Suppressor macrophage (primary cell): Measurements from ENCODE around the gene ZBTB34.
A peak's percentile ranks its signal among the peaks of the same experiment; 100 is the strongest.
"Not testable (repeated sequence)": the region's sequence is repeated elsewhere in the genome, so short reads cannot be mapped to it uniquely, and the experiment has no call there.

ENCODE experiments used
- DNase-seq, 4 experiments: peaks; one replicate each; pipeline ENCODE4 v3.0.0-alpha.2; 2020 to 2022
- total RNA-seq, 17 experiments: gene quantifications; one replicate each; lab custom pipeline; 2026; ENCODE audit warnings: mixed read lengths in 6 of 17, inconsistent platforms in 3 of 17; lab: John Stamatoyannopoulos, UW

The ZBTB34 gene, protein sequence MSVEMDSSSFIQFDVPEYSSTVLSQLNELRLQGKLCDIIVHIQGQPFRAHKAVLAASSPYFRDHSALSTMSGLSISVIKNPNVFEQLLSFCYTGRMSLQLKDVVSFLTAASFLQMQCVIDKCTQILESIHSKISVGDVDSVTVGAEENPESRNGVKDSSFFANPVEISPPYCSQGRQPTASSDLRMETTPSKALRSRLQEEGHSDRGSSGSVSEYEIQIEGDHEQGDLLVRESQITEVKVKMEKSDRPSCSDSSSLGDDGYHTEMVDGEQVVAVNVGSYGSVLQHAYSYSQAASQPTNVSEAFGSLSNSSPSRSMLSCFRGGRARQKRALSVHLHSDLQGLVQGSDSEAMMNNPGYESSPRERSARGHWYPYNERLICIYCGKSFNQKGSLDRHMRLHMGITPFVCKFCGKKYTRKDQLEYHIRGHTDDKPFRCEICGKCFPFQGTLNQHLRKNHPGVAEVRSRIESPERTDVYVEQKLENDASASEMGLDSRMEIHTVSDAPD
- total RNA-seq, result 11.9 to 58.4 (median 30.7) reads per million in 17 experiments

DNA sequence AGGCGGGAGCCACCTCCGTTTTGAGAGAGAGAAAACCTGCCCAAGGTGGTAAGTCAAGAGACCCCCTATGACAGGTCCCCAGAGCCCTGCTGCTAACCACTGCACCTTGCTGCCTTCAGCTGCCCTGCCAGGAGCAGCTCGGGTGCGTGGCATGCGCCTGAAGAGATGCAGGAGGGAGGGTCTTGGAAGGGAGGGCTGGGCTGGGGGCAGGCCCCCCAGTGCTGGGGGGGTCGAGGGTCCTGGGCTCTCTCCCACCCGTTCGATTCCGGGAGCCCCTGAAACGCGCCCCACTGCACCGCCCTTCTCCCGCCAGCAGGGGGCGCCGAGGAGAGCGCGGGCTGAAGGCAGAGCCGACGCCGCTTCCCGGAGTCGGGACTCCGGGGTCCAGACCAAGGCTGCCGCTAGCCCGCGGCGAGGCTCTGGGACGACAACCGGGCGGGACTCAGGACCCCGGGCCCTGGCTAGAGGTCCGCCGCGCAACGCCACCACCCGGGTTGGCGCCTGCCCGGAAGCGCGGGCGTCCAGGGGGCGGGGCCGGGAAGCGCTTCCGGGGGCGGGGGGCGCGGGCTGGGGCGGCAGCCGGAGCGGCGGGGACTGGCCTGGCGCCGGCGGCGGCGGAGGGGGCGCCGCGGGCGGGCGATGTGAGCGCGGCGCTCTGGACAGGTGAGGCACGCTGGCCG, at the start of gene ZBTB34:
Gene ZBTB34, plus strand, starts transcription at position 563 of the 680 bp plus-strand sequence. CDS start 18,761 bp downstream, outside the sequence.
- peak; percentile 62 to 89 (median 81) for DNase-seq

DNA sequence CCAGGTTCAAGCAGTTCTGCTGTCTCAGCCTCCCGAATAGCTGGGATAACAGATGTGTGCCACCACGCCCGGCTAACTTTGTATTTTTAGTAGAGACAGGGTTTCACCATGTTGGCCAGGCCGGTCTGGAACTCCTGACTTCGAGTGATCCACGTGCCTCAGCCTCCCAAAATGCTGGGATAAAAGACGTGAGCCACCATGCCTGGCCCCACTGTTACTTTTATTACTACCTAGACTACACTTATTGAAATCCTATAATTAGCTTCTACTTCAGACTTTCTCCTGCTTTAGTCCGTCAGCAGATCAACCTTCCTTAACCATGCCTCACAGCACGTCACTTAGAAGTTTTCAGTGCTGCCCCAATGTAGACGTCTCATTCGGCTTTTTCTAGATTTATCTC, 47.4 kb upstream of the ZBTB34 start:
- DNase-seq, result no peak

DNA sequence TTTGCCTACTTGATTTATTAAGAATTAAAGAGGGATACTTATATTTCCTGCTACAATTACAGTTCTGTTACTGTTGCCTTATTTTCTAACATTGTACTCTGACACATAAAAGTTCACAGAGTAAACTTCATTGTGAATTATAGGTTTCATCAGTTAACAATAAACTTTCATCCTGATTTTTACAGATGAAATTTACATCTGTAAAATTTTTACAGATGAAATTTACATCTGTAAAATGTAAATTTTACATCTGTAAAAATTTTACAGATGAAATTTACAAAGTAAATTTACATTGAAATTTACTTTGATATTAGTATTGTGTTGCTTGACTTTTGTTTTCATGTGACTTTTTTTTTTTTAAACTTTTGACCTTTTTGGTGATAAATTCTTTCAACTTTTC, 46.3 kb upstream of the ZBTB34 start:
- DNase-seq, result no peak

DNA sequence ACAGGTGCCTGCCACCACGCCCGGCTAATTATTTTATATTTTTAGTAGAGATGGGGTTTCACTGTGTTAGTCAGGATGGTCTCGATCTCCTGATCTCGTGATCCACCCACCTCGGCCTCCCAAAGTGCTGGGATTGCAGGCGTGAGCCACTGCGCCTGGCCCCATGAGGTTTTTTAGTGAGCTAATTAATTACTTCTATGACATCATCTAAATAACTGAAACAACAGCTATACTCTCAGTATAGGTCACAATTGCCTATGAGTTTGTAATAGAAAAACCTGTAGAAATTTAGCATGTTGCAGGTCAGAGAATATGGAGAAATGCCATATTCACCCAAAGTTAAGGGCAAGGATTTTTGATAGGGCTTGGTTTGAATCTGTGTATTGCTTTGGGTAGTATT, 42.8 kb upstream of the ZBTB34 start:
- DNase-seq, result not testable (repeated sequence)

DNA sequence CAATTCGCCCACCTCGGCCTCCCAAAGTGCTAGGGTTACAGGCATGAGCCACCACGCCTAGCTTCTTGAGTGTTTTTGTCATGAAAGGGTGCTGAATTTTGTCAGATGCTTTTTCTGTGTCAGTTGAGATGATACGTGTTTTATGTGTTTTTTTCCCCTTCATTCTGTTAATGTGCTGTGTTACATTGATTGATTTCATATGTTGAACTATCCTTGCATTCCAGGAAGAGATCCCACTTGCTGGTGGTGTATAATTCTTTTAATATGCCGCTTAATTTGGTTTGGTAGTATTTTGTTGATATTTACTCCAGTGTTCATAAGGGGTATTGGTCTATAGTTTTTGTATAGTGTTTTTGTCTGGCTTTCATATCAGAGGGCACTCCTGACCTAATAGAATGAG, 42.0 kb upstream of the ZBTB34 start:
- no peak for DNase-seq

DNA sequence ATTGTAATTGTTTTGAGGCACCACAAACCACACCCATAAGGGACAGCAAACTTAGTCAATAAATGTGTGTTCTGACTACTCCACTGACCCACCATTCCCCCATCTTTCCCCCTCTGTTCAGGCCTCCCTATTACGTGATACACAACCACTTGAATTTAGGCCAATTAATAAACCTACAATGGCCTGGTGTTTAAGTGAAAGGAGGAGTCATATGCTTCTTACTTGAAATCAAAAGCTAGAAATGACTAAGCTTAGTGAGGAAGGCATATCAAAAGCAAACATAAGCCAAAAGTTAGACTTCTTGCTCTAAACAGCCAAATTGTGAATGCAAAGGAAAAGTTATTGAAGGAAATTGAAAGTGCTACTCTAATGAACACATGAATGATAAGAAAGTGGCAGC, 41.0 kb upstream of the ZBTB34 start:
- no peak for DNase-seq

DNA sequence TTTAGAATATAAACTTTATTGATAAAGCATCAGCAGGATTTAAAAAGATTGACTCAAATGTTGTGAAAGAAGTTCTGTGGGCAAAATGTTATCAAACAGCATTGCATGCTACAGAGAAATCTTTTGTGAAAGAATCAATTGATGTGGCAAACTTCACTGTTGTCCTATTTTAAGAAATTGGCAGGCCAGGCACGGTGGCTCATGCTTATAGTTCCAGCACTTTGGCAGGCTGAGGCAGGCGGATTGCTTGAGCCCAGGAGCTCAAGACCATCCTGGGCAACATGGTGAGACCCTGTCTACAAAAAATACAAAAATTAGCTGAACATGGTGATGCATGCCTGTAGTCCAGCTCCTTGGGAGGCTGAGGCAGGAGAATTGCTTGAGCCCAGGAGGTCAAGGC, 38.2 kb upstream of the ZBTB34 start:
- no peak for DNase-seq

DNA sequence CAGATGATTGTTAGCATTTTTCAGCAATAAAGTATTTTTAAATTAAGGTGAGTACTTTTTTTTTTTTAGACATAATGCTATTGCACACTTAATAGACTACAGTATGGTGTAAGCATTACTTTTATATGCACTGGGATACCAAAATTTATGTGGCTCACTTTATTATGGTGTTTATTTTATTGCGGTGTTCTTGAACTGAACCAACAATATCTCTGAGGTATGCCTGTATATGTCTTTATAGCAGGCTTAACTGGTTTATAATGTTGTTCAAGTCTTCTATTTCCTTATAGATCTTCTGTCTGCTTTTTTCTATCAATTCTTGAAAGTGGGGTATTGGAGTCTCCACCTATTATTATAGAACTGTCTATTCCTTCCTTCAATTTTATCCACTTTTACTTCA, 37.6 kb upstream of the ZBTB34 start:
- DNase-seq, result no peak

DNA sequence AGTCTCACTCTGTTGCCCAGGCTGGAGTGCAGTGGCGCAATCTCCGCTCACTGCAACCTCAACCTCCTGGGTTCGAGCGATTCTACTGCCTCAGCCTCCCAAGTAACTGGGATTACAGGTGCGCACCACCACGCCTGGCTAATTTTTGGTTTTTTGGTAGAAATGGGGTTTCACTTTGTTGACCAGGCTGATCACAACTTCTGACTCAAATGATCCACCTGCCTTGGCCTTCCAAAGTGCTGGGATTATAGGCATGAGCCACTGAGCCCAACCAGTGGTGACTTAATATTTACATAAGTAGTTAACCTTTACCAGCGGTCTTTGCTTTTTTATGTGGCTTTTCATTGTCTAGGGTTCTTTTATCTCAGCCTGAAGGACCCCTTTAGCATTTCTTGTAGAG, 36.4 kb upstream of the ZBTB34 start:
- DNase-seq, result not testable (repeated sequence)

DNA sequence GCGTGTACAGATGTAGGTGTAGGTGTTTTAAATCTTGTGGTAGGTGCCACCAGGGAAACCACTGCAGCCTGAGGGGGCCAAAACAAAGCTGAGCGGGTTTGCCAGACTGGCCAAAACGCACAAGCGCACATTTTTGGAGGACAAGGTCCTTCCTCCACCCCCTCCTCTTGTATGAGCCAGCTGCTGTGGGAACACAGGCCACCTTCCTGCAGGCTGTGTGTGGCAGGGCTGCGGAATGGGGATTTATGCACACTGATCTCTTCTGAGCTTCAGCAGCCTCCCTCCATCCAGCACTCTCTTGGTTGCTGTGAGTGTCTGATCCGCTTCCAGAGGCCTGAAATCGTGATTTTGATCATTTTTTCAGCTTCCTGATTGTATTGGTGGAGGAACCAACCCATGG, 33.2 kb upstream of the ZBTB34 start:
- DNase-seq, result no peak

DNA sequence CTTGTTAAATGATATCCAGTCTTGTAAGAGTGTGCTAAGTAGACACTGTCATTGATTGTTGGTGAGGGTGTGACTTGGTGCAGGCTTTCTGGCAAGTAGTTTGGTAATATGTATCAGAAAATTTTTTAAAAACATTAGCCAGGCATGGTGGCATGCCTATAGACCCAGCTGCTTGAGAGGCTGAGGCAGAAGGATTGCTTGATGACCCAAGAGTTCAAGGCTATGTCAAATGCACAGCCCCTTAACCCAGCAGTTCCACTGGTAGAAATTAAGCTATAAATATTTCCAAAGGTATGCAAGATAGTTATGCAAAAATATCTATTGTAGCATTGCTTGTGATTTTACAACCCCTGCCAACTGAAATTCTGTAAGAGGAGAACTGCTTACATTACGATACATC, 31.4 kb upstream of the ZBTB34 start:
- no peak for DNase-seq

DNA sequence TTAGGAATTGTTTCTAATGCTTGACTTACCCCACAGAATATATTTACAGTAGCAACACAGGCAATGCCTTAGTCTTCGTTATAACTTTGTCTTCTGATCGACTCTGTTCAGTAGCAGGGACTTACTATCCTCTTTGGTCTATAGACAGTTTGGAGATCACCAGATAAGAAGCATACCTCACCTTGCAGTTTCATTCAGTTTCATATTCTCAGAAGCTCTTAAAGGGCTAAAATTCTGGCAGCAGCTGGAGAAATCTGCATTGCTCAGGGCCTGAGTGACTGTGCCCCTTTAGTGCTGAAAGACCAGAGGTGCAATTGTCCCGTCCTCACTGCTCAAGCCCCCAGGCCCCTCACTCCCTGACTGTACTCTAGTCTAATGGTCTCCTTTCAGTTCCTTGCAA, 29.6 kb upstream of the ZBTB34 start:
- no peak for DNase-seq

DNA sequence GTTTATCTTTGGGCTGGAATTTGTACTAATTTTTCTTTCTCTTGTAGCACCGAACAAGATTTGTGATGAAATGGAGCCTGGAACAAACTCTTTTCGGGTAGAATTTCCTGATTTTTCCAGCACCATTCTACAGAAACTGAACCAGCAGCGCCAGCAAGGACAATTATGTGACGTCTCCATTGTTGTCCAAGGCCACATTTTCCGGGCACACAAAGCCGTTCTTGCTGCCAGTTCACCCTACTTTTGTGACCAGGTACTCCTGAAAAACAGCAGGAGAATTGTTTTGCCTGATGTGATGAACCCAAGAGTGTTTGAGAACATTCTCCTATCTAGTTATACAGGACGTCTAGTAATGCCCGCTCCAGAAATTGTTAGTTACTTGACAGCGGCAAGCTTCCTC, 28.0 kb upstream of the ZBTB34 start:
- no peak for DNase-seq

DNA sequence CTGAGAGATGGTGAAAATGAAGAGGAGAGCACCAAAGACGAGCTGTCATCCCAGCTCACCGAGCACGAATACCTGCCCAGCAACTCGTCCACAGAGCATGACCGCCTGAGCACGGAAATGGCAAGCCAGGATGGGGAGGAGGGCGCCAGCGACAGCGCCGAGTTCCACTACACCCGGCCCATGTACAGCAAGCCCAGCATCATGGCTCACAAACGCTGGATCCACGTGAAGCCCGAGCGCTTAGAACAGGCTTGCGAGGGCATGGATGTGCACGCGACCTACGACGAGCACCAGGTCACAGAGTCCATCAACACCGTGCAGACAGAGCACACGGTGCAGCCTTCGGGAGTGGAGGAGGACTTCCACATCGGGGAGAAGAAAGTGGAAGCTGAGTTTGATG, 27.4 kb upstream of the ZBTB34 start:
- DNase-seq, result no peak

DNA sequence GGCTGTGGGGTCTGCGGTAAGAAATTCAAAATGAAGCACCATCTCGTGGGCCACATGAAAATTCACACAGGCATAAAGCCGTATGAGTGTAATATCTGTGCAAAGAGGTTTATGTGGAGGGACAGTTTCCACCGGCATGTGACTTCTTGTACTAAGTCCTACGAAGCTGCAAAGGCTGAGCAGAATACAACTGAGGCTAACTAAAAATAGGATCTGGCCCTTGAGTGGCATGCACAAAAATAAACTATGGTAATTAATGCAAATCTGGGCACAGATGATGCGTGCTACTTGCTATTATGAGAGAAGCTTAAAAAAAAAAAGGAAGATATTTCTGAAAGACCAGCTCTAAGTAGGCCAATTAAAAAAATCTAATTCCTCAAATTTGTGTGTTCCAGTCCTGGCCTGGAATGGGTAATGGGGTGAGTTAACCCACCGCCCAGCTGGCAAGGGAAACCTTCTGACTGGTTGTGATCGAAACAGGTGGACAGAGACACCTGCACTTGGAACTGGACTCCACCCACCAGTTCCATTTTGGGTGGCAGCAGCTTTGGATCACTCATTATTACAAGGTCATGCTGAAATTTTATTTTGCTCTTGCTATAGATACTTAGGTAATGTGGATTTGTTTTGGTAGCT, 26.6 kb upstream of the ZBTB34 start:
- no peak for DNase-seq

DNA sequence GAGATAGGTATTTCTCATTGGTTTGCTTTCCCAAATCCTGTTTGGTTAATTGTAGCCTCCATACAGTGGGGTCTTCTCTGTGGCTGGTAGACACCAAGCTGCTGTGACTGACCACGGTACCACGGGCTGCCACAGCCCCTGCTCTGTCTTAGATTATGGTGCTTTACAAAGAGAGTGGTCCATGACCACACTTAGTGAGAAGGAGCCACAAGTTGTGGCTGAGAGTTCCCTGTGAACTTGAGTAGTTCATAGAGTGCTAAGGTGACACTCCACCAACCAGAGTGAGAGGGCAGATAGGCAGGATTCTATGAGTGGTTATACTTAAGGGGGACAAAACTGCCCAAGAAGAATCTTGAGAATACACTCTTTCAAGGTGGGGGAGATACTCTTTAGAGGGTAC, 25.8 kb upstream of the ZBTB34 start:
- DNase-seq, result no peak

DNA sequence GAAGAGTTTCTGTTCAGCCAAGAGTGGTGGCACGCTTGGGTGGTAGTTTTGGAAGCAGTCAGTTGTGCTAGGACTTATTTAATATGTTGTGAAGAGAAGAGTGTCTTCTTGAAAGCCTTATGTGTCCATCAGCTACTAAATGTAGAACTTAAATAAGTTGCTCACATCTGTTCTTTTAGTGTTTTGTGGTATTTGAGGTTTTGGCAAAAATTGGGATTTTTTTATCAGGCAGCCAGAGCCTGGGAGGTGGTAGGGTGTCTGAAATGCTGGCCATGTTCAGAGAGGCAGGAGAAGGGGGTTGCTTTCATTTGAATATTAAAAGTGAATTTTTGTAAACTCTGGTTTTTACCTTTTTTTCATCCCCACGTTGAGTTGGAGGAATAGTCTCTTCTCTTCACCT, 24.2 kb upstream of the ZBTB34 start:
- DNase-seq, result no peak

DNA sequence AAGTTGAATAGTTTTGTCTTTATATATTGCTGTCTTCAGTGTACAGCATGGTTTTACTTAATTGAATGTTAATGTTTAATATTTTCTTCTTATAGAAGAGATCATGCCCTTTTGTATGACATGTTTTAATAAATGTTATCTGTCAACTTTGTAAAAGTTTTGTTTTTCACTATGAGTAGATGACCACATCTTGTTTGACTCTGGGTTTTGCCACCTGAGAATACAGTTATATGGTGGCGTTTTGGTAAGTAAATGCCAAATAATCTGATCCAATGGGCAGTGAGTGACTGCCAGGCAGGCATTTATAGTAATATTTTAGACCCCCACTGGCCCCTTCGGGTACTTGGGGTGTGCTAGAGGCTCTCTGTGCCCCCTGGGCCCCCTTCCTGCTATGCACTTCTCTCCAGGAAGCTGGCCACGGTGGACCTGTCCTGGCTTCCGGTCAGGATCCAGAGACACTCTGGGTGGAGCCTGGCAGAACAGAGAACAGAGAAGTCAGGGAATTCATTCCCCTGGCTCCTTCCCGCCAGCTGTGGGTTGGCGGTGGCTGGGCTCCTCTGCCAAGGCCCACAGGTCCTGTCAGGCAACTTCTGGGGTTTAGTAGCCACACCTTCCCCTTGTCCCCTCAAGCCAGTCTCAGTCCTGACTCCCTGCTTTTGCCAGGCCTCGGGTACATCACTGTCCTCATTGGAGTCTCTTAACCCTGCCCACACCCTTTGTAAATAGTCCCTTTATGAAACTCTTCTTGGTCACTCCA, 22.2 kb upstream of the ZBTB34 start:
- no peak for DNase-seq

DNA sequence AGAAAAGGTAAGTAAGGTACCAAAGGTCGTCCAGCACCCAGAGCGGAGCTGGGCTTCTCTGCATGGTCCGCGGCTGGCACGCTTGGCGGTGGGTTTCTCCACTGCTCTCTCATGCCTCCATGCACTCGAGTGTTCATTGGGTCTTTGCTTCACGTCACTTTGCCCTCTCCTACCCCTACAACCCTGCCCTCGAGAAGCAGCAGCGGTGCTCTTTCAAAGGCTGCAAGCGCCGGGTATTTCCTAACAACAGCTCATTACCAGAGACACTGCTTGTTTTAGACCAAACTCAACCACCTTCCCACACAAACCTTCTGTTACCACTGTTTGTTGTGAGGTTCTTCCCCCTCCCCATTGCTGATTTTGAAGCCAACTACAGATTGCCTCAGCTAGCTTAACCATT, 21.5 kb upstream of the ZBTB34 start:
- DNase-seq, result no peak

DNA sequence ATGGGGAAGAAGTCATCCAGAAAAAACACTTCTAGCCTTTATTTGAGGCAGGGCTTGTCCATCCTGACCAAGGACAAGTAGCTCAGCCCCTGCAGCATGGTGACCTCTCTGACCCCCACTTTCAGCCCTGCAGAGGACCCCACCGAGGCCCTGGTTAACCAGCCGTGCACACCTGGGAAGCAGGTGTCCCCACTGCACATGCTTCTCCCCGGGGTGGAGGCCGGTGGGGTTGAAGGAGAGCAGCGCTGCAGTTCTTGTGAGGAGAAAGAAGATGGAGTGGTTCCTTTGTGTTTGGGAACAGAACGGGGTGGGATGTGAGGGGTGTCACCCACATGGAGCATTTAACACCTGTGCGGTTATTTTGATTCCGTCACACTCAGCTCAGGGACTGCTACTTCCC, 21.1 kb upstream of the ZBTB34 start:
- no peak for DNase-seq

DNA sequence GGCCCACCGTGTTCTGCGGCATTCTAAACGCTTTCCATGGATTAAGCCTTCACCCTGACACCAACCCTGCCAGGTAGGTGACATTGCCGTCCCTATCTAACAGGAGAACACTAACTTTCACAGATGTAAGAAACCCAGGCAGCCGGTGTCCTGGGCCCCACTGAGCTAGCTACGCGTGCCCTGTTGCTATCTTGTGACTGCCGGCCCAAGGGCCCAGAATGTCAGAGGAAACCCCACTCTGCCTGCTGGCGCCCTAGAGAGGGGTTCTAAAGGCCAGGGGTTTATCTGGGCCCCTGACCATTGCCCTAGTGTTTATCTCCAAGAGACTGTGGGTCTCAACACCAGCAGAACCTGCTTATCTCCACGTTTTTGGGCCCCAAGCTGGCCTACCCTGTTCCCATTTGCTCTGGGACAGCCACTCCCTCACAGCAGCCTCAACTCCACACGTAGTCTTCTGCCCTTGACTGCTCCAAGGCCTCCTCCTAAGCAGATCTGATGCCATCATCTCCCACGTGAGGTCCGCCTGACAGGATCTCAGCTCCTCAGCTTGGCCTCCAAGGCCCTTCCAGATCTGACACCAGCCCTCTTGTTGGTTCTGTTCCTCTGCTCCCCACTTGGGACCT, 18.1 kb upstream of the ZBTB34 start:
- peak in 3 of 4 experiments; percentile 12 to 29 (median 12) for DNase-seq
